NCI-H1694 treated with DMSO at 0.1 percent for 48 hours (cell line): ENCODE measurements around the gene ACVR1B.

Experiments
- DNase-seq: peaks from one replicate; lab custom pipeline; 2025; lab: John Stamatoyannopoulos, UW

The ACVR1B gene

DNA sequence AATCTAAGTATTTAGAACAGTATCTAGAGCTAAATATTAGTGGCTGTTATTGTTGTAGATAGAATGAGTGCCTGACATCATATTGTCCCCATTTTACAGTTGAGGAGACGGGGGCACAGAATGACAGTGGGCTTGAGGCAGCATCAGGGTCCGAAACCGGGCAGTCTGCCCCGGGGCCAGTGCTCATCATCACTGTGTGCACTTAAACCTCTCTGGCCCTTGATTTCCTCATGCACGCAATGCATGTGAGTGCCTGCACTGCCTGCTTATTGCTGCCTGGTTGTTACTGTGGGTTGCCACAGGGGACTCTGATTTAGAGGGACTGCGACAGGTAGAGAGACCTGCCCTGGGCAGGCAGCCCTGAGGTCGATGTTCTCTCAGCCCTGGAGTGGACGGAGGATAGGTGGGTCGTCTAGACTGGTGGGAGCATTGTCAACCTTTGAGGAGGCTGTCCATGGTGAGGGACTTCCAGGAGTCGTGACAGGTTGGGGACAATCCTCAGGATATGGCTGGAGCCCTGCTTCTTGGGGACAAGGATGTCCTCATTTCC lies 34.4 kb upstream of the ACVR1B start:
- DNase-seq = no peak

DNA sequence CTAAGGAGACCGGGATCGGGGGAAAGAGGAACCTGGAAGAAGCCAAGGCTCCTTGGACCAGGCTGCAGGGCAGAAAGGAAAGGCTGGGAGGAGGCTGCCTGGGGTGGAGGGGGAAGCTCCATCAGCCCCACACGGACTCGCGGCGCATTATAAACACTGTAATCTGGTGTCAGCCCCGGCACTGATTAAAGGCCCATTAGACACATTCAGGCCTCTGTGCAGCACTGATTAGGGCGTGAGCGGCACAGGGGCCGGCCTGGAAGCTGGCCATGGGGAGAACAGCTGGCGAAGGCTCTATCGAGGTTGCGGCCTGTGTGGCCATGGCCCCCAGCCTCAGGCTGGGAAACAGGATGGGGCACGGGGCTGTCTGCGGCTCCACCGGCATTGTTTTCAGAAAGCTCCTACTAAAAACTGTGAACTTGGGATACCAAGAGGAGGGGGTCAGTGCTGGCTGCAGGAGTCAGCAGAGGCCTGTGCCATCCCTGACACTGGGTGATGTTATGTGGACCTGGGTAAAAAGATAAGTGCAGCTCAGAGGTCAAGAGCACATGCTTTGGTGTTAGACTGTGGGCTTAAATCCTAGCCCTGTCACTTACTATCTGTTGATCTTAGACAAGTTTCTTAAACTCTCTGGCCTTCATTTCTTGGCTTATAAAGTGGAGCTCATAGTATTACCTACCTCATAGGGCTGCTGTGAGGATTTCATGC lies 33.6 kb upstream of the ACVR1B start:
- no peak for DNase-seq

DNA sequence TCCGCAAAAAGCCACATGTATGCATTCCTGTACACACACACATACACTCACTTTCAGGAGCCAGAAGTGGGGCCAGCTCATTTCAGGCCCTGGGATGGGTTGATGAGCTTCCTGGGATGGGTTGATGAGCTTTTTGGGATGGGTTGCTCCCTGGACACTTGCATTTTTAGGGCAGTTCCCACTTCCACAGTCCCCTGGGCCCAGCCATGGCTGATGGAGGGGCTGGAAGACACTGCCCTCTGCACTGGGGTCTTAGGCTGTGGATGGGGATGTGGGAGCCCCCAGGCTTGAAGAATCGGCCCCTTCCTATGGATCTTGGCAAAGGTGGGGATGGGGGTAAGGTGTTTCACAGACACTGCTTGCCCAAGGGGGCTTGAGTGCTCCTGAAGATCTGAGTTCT lies 31.5 kb upstream of the ACVR1B start:
- DNase-seq = no peak

DNA sequence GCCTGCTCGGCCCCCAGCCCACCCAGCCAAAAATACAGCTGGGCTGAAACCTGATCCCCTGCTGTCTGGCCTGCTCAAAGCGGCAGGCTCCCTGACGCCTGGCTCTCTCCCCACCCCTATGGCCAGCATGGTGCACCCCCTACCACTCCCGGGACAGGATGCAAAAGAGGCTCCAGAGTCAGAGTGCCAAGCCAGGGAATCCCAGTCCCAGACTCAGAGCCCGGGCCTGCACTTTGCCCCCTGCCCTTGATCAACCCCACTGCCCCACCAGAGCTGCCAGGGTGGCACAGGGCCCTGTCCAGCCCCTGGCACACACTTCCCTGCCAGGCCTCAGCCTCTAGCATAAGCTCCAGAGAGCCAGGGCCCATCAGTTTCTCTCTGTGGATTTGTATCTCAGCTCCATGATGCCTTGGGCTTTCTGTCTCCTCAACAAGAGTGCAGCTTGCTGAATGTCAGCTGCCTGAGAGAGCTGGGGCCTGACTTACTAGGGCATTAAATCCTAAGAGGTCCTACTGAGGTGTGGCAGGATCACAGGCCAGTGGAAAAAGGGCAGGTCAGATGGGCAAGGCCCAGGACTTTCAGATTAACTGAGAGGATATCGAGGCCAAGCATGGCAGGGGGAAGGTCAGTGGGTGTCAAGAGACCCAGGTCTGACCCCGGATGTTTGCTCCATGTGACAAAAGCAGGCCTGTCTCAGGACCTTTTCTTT lies 30.3 kb upstream of the ACVR1B start:
- peak; percentile 4 for DNase-seq

GRCh38 chr12:51922146-51922545 lies 29.4 kb upstream of the ACVR1B start:
- DNase-seq = no peak

GRCh38 chr12:51922762-51923505 lies 28.6 kb upstream of the ACVR1B start:
- DNase-seq = no peak

DNA sequence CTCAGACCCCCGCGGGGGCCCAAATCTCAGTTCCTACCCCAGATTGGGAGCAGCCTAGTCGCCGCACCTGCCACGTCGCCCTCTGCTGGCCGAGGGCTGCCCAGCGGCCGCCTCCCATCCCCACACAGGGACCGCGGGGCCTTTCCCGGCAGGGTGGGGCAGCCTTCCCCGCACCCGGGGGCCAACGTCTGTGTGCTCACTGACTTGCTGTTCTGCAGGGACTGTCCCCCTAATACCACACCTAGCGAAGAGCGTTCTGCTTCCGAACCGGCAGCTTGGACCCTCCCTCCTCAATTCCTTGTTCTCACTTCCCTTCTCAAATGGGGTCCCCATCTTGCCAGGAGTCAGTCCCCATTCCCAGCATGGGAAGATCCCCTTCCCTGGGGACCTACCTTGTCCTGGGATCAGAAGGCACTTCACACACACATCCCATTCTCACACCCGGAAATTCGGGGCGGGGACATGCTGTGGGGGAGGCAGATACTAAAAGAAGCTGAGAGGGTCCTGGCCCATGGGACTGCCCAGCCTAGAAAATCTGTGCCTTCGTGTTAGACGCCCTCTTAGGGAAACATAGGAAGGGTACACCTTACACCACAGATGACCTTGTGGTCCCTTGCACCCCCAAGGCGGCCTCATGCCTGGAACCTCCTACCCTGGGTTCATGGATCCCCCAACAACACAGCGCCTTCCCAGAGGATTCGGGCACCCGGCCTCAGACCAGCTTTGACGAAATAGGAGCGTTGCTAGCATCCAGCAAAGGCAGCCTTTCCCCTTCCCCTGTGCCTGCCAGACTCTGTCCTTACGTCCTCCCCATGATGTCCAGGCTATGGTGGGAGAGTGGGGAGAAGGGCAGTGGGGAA lies 27.8 kb upstream of the ACVR1B start:
- no peak for DNase-seq

DNA sequence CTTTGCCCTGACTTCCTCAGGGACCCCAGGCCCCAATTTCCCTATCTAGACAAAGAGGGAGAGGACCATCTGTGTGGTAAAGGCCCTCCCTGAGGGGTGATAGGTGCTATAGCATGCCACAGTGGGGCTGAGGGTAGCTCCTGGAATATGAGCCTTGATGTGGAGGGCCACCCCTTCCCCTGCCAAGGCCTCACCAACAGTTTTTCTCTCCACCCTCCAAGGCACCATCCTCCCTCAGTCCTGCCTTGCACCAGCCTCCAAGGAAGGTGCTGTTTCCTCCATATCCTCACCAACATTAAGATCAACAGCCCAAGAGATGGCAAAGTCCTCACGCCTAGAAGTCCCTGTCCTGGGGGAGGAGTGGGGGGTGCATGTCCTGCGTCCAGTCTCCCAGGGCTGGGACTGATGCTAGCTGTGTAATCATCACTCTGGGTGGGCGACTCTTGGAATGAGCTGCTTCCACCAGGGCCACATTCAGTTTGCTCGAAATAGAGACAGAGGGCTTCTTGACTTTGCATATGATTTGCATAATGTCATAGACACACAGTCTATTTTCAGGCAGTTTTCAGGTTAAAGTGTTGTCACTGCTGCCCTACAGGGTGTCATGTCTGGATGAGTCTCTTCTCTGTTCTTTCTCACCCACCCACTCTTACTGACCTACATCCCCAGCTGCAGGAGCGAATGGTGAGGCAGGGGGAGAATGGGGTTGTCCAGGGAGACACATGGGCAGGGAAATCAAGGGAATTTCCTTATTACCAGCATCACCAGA lies 26.8 kb upstream of the ACVR1B start:
- no peak for DNase-seq

DNA sequence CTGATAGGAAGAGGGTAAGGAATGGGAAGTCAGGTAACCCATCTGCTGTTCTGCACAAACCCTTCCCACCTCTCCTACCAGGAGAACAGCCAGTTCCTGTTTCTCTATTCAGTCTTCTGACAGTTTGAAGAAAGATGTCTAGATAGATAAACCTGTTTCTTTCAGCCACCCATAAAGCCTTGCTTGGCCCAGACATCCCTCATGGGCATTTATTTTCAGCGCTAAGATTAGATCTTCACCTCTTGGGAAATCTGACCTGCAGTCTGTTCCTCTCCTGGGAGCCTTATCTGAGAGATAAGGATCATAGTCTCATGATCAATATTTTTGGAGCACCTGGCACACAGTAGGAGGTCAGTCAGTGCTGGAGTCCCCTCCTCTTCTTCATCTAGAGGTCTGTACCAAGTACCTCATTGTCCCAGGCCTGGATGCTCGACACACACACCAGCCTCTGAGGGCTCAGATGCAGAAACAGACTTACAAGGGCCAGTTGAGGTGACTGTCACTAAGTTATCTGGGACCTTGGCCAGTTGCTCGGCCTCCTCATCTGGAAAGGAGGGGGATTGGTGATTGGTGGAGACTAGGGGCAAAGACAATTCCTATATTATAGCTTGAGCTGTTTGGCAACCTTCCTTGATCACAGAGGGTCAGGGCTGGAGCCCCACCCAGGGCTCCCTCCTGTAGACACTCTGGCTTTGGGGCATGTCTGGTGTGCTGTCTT lies 26.0 kb upstream of the ACVR1B start:
- no peak for DNase-seq

DNA sequence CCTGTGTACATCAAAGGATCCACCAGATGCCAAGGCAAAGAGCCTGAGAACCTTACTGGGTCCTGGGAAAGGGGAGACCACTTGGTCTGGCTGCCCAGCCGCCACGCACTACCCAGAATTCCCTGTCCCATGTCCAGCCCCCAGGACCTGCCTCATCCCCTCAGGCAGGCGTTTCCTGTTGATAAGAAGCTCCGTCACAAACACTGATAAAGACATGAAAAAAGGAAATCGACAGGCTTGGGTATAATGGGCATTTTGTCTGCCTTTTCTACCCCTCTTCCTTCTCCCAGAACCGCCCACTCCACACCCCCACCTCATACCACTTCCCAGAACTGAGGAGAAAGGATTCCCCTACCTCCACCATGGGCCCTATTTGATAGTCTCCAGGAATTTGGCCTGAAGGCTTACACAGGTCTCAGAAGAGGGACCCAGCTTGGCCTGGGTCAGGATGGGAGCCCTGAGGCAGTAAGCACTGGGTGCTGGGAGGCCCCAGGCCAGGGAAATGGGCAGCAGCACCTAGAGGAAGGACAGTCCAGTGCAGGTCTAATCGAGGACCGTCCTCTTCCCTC lies 25.4 kb upstream of the ACVR1B start:
- no peak for DNase-seq

- no peak for DNase-seq
Measured at GRCh38 chr12:51926718-51927117, 24.8 kb upstream of the ACVR1B start.

DNA sequence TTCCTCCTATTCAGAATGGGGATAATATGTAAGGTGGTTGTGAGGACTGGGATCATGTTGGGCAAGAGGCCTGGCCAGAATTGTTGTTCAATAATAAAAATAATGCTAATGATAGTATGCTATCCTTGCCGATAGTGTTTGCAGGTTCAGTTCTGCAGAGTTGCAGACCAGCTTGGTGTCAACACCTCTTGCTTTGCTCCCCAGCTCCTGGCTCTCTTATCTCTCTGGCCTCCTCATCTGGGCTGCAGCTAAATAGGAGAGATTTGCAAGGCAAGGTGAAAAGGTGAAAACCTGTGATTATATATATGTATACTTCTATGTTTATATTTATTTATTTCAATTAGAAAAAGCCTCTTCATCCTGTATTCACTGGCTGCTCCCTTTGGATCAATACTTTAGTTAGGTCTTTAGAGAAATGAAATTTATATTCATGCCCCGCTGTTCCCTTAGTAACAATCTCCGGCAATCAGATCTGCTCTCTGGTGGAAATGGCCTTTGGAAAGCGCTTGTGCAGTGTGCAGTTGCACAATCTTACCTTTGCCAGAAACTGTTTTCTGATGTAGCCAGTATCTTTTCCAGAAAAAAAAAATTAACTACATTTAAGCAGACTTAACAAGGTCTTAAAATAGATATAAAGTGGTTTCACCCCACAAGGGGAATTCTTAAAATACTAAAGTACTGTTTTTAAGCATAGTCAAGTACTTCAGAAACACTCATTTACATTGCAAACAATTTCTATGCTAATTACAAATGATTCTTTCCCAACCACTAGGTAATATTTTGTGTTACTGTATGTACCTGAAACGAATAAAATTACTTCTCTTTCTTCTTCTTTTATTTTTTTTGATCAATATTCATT lies 19.1 kb upstream of the ACVR1B start:
- no peak for DNase-seq

- no peak for DNase-seq
Measured at GRCh38 chr12:51934080-51934479, 17.4 kb upstream of the ACVR1B start.

DNA sequence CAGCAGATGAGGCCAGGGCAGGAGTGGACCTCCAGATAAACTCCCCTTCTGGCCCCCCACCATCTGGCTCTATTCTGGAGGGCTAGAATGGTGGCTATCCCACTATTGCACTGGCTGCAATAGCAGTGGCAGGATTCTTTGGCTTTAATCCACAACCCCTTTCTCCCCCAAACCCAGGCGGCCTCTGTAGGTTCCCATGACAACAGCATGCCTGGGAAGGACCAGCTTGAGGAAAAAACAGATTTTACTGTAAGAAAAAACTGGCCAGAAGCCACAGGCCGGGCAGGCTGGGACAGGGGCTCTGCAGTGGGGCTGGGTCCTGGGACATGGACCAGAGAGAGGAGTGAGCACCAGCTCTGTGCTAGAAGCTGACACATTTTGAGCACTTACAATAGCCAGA lies 13.6 kb upstream of the ACVR1B start:
- DNase-seq = peak; percentile 42

DNA sequence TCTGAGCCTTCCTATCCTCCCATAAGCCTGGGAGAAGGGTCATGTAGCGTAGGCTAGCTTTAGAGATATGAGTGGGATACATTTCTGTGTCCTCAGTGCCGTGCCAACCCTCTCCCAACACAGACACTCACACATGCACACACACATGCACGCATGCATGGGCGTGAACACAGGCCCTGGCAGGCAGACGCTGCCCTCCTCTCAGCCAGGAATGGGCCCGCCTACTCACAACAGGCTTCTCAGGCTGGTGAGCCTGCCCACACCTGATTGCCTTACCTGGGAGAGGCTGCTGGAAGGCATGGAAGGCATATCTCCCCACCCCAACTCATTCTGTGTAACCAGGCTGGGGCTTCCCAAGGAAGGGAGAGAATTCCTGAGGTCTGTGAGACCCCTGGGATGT lies 12.8 kb upstream of the ACVR1B start:
- no peak for DNase-seq

- DNase-seq = peak; percentile 35
Measured at GRCh38 chr12:51941011-51941581, 10.4 kb upstream of the ACVR1B start.

DNA sequence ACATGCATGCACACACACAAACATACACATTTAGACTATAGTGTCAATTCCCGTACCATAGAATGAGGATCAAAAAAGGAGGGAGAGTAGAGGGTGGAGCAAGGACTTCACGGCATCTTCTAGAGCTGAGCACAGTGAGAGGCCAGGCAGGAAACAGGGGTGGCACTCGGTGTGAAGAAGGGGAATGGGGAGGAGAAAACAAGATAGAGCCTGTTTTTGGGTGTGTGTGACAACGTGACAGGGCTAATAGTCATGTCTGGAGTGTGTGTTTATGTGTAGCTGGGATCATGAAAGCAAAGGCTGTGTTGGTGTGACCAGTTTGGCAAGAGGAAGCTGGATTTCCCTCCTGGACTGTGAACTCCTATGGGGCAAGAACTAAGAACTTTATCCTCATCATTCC lies 9.9 kb upstream of the ACVR1B start:
- DNase-seq = no peak

DNA sequence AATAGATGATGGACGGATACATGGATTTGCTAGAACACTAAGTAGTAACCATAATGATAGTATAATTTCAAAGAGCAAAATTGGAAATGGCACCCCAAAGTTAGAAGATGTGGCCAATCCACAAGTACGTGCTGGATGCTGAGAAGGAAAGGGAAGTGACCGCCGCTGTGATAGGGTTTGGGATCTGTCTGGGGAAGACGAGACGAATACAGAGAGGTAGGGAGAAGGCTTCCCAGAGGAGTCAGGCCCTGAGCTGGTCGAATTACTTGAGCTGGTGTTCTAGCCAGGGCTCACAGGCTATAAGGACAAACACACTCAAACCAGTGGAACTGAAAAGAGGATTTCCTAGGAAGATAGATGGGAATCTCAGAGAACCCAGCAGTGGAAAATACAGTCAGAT lies 9.4 kb upstream of the ACVR1B start:
- DNase-seq = no peak

GRCh38 chr12:51942501-51943000 lies 8.9 kb upstream of the ACVR1B start:
- no peak for DNase-seq
